Measurements from ENCODE around the gene CFAP54.

DNA sequence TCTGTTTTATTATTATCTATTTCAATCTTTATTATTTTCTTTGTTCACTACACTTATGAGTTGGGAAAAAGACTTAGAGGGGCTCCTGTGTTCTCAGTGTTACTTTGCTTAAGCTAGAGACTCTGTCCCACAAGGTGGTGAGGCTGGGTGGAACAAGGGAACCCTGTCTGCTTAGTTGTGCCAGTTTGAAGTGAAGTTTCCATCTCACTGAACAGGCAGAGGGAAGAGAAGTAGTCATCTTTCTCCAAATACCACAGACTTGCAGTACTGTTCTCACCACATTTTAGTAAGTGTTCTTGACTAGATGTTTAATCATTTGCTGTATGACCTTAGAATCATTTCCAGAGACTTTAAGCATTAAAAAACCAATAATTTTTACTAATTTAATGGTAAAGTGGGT is 222.0 kb downstream of the CFAP54 start:
- TF ChIP-seq, protein P1, sequence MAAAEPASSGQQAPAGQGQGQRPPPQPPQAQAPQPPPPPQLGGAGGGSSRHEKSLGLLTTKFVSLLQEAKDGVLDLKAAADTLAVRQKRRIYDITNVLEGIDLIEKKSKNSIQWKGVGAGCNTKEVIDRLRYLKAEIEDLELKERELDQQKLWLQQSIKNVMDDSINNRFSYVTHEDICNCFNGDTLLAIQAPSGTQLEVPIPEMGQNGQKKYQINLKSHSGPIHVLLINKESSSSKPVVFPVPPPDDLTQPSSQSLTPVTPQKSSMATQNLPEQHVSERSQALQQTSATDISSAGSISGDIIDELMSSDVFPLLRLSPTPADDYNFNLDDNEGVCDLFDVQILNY (CRISPR knock-in tag; IDR thresholded peaks at IDR 0.05), result no peak
- TF ChIP-seq, protein P2, sequence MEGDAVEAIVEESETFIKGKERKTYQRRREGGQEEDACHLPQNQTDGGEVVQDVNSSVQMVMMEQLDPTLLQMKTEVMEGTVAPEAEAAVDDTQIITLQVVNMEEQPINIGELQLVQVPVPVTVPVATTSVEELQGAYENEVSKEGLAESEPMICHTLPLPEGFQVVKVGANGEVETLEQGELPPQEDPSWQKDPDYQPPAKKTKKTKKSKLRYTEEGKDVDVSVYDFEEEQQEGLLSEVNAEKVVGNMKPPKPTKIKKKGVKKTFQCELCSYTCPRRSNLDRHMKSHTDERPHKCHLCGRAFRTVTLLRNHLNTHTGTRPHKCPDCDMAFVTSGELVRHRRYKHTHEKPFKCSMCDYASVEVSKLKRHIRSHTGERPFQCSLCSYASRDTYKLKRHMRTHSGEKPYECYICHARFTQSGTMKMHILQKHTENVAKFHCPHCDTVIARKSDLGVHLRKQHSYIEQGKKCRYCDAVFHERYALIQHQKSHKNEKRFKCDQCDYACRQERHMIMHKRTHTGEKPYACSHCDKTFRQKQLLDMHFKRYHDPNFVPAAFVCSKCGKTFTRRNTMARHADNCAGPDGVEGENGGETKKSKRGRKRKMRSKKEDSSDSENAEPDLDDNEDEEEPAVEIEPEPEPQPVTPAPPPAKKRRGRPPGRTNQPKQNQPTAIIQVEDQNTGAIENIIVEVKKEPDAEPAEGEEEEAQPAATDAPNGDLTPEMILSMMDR (IDR thresholded peaks at IDR 0.05), result no peak
- no peak for TF ChIP-seq JUN (CRISPR knock-in tag; IDR thresholded peaks at IDR 0.05)
- TF ChIP-seq, protein P3, sequence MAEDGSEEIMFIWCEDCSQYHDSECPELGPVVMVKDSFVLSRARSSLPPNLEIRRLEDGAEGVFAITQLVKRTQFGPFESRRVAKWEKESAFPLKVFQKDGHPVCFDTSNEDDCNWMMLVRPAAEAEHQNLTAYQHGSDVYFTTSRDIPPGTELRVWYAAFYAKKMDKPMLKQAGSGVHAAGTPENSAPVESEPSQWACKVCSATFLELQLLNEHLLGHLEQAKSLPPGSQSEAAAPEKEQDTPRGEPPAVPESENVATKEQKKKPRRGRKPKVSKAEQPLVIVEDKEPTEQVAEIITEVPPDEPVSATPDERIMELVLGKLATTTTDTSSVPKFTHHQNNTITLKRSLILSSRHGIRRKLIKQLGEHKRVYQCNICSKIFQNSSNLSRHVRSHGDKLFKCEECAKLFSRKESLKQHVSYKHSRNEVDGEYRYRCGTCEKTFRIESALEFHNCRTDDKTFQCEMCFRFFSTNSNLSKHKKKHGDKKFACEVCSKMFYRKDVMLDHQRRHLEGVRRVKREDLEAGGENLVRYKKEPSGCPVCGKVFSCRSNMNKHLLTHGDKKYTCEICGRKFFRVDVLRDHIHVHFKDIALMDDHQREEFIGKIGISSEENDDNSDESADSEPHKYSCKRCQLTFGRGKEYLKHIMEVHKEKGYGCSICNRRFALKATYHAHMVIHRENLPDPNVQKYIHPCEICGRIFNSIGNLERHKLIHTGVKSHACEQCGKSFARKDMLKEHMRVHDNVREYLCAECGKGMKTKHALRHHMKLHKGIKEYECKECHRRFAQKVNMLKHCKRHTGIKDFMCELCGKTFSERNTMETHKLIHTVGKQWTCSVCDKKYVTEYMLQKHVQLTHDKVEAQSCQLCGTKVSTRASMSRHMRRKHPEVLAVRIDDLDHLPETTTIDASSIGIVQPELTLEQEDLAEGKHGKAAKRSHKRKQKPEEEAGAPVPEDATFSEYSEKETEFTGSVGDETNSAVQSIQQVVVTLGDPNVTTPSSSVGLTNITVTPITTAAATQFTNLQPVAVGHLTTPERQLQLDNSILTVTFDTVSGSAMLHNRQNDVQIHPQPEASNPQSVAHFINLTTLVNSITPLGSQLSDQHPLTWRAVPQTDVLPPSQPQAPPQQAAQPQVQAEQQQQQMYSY (CRISPR knock-in tag; IDR thresholded peaks at IDR 0.05), result no peak
- TF ChIP-seq NR1H2 (CRISPR knock-in tag; IDR thresholded peaks at IDR 0.05), result no peak
- no peak for TF ChIP-seq CREB1 (CRISPR knock-in tag; IDR thresholded peaks at IDR 0.05)
- TF ChIP-seq NR2C2 (CRISPR knock-in tag; IDR thresholded peaks at IDR 0.05), result no peak
- TF ChIP-seq, protein P4, sequence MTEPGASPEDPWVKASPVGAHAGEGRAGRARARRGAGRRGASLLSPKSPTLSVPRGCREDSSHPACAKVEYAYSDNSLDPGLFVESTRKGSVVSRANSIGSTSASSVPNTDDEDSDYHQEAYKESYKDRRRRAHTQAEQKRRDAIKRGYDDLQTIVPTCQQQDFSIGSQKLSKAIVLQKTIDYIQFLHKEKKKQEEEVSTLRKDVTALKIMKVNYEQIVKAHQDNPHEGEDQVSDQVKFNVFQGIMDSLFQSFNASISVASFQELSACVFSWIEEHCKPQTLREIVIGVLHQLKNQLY (CRISPR knock-in tag; IDR thresholded peaks at IDR 0.05), result no peak
- TF ChIP-seq FOXJ3 (CRISPR knock-in tag; IDR thresholded peaks at IDR 0.05; ENCODE audit: borderline replicate concordance), result no peak
- no peak for TF ChIP-seq TEAD4 (CRISPR knock-in tag; IDR thresholded peaks at IDR 0.05)
- no peak for TF ChIP-seq MYBL2 (CRISPR knock-in tag; IDR thresholded peaks at IDR 0.05)
- TF ChIP-seq, protein P5, sequence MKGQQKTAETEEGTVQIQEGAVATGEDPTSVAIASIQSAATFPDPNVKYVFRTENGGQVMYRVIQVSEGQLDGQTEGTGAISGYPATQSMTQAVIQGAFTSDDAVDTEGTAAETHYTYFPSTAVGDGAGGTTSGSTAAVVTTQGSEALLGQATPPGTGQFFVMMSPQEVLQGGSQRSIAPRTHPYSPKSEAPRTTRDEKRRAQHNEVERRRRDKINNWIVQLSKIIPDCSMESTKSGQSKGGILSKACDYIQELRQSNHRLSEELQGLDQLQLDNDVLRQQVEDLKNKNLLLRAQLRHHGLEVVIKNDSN (CRISPR knock-in tag; IDR thresholded peaks at IDR 0.05), result no peak
- no peak for TF ChIP-seq ZNF121 (CRISPR knock-in tag; IDR thresholded peaks at IDR 0.05)
- no peak for TF ChIP-seq SP1 (CRISPR knock-in tag; conservative IDR thresholded peaks at IDR 0.05)
